ENCODE results near the gene UNC50. TPM values are rescaled to one million over a fixed set of nuclear protein-coding genes. Genes with fewer than 3 reads are reported as not detected.

UNC50 gene
- total and polyA plus RNA-seq, 2 donors (not counting 1 experiment from before 2014, with no cell fraction given) = 27.2 to 38.8 TPM

DNA sequence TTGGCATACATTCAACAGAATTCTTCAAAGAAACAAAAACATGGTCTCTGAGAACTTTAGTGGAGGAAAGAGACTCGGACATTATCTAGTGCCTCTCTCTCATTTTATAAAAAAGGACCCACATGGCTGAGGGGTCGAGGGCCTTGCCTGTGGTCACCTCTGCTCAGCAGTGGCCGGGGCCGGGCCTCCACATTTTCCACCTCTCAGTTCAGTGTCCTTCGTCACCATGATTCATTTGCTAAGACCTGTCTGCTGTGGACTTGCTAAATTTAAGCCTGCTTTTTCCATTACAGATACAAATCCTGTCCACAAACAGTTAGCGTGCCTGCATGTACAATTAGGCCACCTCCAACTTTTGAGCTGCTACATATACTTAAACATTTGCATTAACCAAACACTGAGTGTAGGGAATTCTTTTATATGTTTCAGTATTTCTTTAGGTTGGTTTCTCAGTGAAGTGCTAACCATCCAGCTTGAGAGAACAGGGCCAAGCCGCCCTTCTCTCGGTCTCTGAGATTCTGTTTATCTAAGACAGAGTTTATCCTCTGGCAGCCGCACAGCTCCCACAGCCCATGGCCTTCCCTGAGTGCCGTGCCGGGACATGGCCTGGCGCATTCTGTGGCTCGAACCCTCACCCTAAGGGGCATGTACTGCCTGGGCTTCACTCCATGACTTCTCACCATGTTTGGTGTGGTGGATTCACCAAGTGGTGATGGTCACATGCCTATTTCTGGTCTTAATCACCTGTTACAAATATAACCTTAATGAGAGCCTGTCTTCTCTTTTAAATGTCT, 46.3 kb upstream of the UNC50 start:
- H3K4me2 ChIP-seq (replicated peaks; ENCODE audit: low read depth, low read length, poor library complexity, severe bottlenecking) = no peak overlapping the region
- no peak for ATAC-seq (ENCODE audit: low read depth)
- H3K9ac ChIP-seq (ENCODE audit: low read length) = no peak overlapping the region
- DNase-seq = no peak
- WGBS (ENCODE audit: insufficient coverage) = 91% methylated on average over 11 of the region's 13 CpGs
- H3K27ac Mint-ChIP-seq = no peak overlapping the region
- peaks cover 0 to 18% of the 10 kb centered on the region in 2 donors for H3K4me1 ChIP-seq (ENCODE audit: control insufficient read depth in 2 of 2, insufficient read depth in 2 of 2, low read length in 2 of 2)
- TF ChIP-seq EZH2 (IDR thresholded peaks at IDR 0.05; ENCODE audit: borderline replicate concordance, insufficient read depth, low read depth, low read length, poor library complexity, severe bottlenecking) = no peak
- TF ChIP-seq, protein P1, sequence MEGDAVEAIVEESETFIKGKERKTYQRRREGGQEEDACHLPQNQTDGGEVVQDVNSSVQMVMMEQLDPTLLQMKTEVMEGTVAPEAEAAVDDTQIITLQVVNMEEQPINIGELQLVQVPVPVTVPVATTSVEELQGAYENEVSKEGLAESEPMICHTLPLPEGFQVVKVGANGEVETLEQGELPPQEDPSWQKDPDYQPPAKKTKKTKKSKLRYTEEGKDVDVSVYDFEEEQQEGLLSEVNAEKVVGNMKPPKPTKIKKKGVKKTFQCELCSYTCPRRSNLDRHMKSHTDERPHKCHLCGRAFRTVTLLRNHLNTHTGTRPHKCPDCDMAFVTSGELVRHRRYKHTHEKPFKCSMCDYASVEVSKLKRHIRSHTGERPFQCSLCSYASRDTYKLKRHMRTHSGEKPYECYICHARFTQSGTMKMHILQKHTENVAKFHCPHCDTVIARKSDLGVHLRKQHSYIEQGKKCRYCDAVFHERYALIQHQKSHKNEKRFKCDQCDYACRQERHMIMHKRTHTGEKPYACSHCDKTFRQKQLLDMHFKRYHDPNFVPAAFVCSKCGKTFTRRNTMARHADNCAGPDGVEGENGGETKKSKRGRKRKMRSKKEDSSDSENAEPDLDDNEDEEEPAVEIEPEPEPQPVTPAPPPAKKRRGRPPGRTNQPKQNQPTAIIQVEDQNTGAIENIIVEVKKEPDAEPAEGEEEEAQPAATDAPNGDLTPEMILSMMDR (IDR thresholded peaks at IDR 0.05) = no peak
- peaks cover 15% of the 10 kb centered on the region for H3K4me1 Mint-ChIP-seq
- no peak overlapping the region for H3K27ac ChIP-seq (ENCODE audit: low read length in 2 of 2)
- H3K79me2 ChIP-seq (ENCODE audit: control insufficient read depth, insufficient read depth, low read length) = no peaks in the 10 kb centered on the region
- POLR2A ChIA-PET = no interaction called here
- H4K20me1 ChIP-seq (ENCODE audit: control insufficient read depth, insufficient read depth, low read length, poor library complexity, severe bottlenecking) = no peaks in the 10 kb centered on the region
- no peak overlapping the region for H3K4me3 Mint-ChIP-seq
- no peaks in the 10 kb centered on the region for H3K9me3 ChIP-seq (ENCODE audit: control extremely low read depth in 1 of 3, control insufficient read depth in 2 of 3, insufficient read depth in 1 of 3, low read length in 2 of 3)
- no peak overlapping the region for H3K4me3 ChIP-seq (ENCODE audit: control extremely low read depth in 1 of 5, extremely low read depth in 1 of 5, insufficient read depth in 1 of 5, low read depth in 2 of 5, low read length in 4 of 5)
- CTCF ChIA-PET = no interaction called here
- peaks cover 0 to 8% of the 10 kb centered on the region in 2 experiments for H3K36me3 ChIP-seq (replicated peaks in 1 of 2; ENCODE audit: control extremely low read depth in 1 of 2, control insufficient read depth in 1 of 2, extremely low read depth in 1 of 2, insufficient read depth in 2 of 2, low read length in 1 of 2)
- H3K27me3 Mint-ChIP-seq = no peaks in the 10 kb centered on the region
- no peaks in the 10 kb centered on the region for H3K9me3 Mint-ChIP-seq (ENCODE audit: insufficient read depth)
- H3K27me3 ChIP-seq (replicated peaks in 1 of 4; ENCODE audit: control extremely low read depth in 1 of 4, control insufficient read depth in 3 of 4, insufficient read depth in 4 of 4, low read length in 3 of 4) = no peaks in the 10 kb centered on the region
- H2AFZ ChIP-seq (ENCODE audit: insufficient read depth, low read depth, low read length, poor library complexity, severe bottlenecking) = no peak overlapping the region
- intact Hi-C loops (cut with micrococcal nuclease) = no loop called here

DNA sequence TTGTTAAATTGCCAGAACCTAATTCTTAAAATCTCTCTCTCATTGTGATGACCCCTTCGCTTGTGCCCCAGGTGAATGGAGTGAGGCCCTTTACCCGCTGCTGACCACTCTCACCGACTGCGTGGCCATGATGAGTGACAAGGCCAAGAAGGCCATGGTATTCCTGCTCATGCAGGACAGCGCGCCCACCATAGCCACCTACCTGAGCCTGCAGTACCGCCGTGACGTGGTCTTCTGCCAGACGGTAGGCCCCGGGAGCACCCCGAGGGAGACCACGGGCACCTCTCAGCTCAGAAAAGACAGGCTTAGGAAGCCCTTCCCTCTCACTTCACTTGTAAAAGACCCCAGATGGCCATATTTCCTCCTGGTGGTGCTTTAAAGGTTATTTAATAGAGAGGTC, 45.0 kb upstream of the UNC50 start:
- H3K4me3 Mint-ChIP-seq = no peak overlapping the region
- H3K27ac Mint-ChIP-seq = no peak overlapping the region

More for the DNA sequence above, 45.0 kb upstream of the UNC50 start:
- POLR2A ChIA-PET = no interaction called here
- CTCF ChIA-PET = no interaction called here
- H3K79me2 ChIP-seq (ENCODE audit: control insufficient read depth, insufficient read depth, low read length) = no peaks in the 10 kb centered on the region
- H3K4me2 ChIP-seq (replicated peaks; ENCODE audit: low read depth, low read length, poor library complexity, severe bottlenecking) = no peak overlapping the region
- peaks cover 10% of the 10 kb centered on the region for H3K4me1 Mint-ChIP-seq
- H3K27ac ChIP-seq (ENCODE audit: low read length in 2 of 2) = no peak overlapping the region
- no peak for ATAC-seq (ENCODE audit: low read depth)
- WGBS (ENCODE audit: insufficient coverage) = 100% methylated on average over 5 of the region's 13 CpGs
- peaks cover 5 to 13% of the 10 kb centered on the region in 2 experiments for H3K36me3 ChIP-seq (replicated peaks in 1 of 2; ENCODE audit: control extremely low read depth in 1 of 2, control insufficient read depth in 1 of 2, extremely low read depth in 1 of 2, insufficient read depth in 2 of 2, low read length in 1 of 2)
- no peak overlapping the region for H3K9ac ChIP-seq (ENCODE audit: low read length)
- H3K4me3 ChIP-seq (ENCODE audit: control extremely low read depth in 1 of 5, extremely low read depth in 1 of 5, insufficient read depth in 1 of 5, low read depth in 2 of 5, low read length in 4 of 5) = no peak overlapping the region
- no peaks in the 10 kb centered on the region for H3K9me3 ChIP-seq (ENCODE audit: control extremely low read depth in 1 of 3, control insufficient read depth in 2 of 3, insufficient read depth in 1 of 3, low read length in 2 of 3)
- DNase-seq = no peak
- intact Hi-C loops (cut with micrococcal nuclease) = no loop called here
- no peak overlapping the region for H2AFZ ChIP-seq (ENCODE audit: insufficient read depth, low read depth, low read length, poor library complexity, severe bottlenecking)
- no peaks in the 10 kb centered on the region for H4K20me1 ChIP-seq (ENCODE audit: control insufficient read depth, insufficient read depth, low read length, poor library complexity, severe bottlenecking)
- H3K4me1 ChIP-seq (ENCODE audit: control insufficient read depth in 2 of 2, insufficient read depth in 2 of 2, low read length in 2 of 2) = peaks cover 0 to 11% of the 10 kb centered on the region in 2 donors
- H3K27me3 Mint-ChIP-seq = no peaks in the 10 kb centered on the region
- TF ChIP-seq, protein P1 (IDR thresholded peaks at IDR 0.05) = no peak
- TF ChIP-seq EZH2 (IDR thresholded peaks at IDR 0.05; ENCODE audit: borderline replicate concordance, insufficient read depth, low read depth, low read length, poor library complexity, severe bottlenecking) = no peak
- no peaks in the 10 kb centered on the region for H3K9me3 Mint-ChIP-seq (ENCODE audit: insufficient read depth)
- H3K27me3 ChIP-seq (replicated peaks in 1 of 4; ENCODE audit: control extremely low read depth in 1 of 4, control insufficient read depth in 3 of 4, insufficient read depth in 4 of 4, low read length in 3 of 4) = no peaks in the 10 kb centered on the region

Measured in B cell (primary cell).